Activated naive CD4-positive, alpha-beta T cell (primary cell): Measurements from ENCODE around the gene SYT15B.
"Not testable (repeated sequence)": the region's sequence is repeated elsewhere in the genome, so short reads cannot be mapped to it uniquely, and the experiment has no call there.

ENCODE experiments used
- DNase-seq, 4 experiments: peaks; one replicate each; lab custom pipeline; 2025; lab: John Stamatoyannopoulos, UW

The SYT15B gene

GRCh38 chr10:47763554-47764175, at the start of gene SYT15B:
SYT15B (minus strand) TSS chr10:47763592; CDS start chr10:47762640, 952 bp downstream.
- DNase-seq, result not testable (repeated sequence)

DNA sequence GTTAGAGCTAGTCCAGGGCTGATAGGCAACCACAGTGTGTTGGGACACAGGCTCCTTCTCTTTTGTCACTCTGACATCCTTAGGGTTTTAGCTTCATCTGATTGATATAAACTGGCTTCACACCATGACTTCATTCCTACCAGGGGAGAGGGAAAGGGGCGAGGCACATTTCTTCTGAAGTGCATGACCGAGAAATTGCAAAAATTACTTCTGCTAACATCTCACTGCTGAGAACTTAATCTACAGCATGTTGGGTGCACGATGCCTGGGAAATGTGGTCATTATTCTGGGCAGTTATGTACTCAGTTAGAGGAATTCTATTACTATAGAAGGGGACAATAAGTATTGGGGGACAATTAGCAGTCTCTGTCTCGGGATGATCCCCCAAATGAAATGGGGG, 16.2 kb upstream of the SYT15B start:
- DNase-seq, result not testable (repeated sequence)

DNA sequence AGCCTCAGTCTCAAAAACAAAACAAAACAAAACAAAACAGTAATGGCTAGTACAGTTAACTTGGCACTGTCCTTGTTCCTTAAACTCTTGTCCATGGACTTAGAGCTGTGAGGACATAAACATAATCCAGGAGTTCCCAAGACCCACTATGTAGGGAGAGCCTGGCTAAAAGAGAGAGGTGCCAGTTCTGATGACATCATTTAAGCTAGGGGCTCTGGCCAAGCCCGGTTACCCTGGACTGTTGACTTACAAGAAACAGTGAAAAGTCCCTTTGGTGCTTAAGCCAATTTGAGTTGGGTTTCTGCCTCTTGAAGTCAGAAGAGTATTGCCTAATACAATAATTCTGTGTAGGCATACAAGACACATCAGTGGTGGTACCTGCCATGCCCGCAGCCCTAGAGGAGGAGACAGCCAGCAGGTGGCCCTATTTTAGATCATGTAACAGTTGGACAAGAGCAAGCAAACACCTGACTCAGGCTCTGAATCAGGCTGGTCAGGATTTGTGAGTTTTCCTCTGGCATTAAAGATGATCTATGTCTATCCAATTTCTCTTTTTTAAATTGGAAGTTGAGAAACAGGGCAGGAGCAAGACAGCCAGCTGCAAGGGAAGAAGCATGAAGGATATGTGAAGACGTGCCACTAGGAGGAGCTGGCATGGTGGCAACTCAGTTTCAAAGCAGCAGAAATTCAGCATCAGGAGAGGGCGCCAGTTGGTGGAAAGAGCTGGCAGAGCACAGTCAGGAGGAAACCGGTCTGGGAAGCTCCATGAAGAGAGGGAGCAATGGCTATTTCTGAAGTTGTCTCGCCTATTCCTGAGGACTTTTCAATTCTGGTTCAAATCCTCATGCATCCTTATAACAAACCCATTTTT, 12.2 kb upstream of the SYT15B start:
- not testable (repeated sequence) for DNase-seq

DNA sequence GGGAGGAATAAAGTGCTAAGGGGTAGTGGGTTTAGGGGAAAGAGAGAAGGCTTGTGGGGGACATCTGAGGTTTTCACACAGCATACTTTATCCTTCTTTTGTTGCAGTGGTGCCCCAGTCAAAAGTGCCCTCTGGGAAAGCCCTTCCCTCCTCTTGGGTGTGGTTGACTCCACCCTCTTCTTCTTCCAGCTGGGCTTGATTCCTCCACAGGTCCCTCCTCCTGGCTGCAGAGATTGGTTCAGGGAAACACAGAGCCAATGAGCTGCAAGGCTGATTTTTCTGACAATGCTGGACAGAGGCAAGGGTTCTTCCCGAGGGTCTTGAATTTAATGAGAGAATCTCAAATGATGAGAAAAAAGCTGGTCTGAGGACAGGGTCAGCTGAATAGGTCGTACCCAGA, 7.4 kb upstream of the SYT15B start:
- not testable (repeated sequence) for DNase-seq

- not testable (repeated sequence) for DNase-seq
Observed at GRCh38 chr10:47768578-47769115, 5.3 kb upstream of the SYT15B start.

GRCh38 chr10:47768085-47768484, 4.7 kb upstream of the SYT15B start:
- DNase-seq, result not testable (repeated sequence)

- DNase-seq, result not testable (repeated sequence)
Observed at GRCh38 chr10:47767236-47767635, 3.8 kb upstream of the SYT15B start.

DNA sequence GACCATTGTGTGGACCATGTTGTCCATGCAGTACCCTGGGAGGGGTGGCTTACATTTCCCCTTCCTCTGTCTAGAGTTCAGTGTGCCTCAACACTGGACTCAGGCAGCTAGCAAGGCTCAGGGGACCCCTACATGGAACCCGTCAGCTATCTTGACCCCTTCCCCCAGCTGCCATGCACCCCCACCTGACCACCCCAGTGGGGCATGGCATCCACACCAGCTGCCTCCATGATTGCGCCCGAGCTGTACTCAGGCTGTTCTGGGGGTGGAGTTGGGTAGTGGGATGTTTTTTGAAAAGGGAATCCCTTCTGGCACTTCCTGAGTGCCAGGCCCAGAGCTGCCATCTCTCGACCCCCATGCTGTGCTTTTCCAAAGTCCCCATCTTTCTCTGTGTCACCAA, 1.8 kb upstream of the SYT15B start:
- not testable (repeated sequence) for DNase-seq

DNA sequence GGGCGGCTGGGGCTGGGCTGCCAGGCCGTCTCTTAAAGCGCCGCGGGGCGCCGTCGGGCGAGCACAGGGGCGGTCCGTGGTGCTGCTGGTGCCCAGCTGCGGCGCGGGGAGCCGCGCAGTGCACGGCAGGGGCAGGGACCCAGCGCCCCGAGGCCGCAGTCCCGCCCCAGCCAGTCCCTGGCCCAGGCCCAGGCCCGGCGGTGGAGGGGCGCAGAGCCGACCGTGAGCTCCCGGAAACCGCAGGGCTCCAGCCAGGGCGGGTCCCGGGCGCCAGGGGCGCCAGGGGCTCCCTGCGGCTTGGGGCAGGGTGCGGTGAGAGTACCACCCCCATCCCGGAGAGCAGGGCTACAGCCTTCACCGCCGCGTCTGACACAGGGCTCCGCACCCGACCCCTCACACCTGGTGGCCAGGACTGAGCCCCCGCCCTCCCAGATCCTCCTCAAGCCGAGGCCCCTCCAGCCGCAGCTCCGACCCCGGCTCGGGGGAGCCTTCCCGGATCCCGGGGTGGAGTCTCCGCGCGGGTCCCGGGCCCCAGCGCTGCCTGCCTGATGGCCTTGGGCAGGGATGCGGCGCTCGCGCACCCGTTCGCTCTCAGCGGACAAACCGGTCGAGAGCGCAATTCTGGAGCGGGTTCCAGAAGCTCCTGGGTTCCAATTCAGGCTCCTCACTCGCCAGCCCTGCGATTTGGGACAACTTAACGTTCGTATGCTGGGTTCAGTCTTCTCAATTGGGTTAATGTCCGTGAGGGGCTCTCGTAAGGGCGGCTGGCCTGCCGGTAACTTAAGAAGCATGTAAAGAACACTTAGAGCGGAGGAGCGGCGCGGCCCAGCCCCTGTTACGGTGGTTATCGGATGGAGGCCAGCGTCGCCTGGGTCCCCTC, 478 bp downstream of the SYT15B start:
- not testable (repeated sequence) for DNase-seq

DNA sequence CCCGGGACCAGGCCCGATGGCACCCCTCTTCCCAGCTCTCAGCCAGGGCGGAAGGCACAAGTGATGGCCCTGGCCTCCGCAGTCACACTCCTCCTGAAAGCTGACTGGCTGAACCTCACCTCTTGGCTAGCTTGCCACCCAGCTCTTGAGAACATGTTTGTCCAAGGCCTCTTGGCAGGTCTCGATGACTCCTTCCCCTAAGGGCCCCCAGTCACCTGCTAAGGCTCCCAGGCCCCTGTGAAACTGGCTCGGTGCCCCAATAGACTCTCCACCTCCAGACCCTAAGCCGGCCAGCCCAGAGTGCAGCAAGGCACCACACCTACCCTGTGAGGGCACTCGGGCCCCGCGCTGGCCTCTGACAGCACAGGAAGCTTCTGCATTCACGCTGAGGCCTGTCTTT, 4.5 kb downstream of the SYT15B start:
- DNase-seq, result not testable (repeated sequence)

DNA sequence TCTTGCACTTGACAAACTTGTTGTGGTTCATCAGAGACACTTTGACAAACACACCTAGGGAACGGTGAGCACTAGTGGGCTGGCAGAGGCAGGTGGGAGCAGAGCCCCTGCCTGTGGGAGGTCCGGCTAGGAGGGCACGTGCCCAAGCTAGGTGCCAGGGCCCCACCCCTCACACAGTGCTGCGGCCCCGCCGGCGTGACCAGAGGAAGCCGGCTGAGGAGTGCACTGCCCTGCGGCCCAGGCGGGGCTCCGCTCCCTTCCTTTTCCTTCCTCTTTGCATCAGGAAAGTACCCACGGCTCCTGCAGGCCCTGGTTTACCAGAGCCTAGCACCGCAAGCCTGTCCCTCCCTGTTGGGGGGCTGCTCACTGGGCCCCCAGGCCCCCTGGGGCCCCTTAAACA, 7.2 kb downstream of the SYT15B start:
- not testable (repeated sequence) for DNase-seq

DNA sequence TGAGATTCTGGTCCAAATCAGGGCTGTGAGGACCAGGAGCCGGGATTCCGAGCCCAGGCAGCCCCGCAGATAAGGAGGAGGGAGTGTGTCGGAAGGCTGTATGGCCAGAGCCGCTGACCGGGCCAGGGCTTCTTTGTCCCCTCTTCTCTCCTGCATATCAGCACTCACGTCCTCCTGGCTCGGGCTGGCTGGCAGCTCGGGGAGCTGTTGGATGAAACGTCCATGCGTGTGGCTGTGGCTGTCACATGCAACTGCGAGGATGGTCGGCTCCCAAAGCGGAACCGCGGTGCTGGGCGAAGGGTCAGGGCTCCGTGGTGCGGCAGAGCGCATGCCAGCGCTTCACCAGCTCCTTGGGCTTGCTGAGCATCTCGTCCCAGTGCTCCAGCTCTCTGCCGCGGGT, 9.5 kb downstream of the SYT15B start:
- DNase-seq, result not testable (repeated sequence)

GRCh38 chr10:47753176-47753575, 10.2 kb downstream of the SYT15B start:
- DNase-seq, result not testable (repeated sequence)

DNA sequence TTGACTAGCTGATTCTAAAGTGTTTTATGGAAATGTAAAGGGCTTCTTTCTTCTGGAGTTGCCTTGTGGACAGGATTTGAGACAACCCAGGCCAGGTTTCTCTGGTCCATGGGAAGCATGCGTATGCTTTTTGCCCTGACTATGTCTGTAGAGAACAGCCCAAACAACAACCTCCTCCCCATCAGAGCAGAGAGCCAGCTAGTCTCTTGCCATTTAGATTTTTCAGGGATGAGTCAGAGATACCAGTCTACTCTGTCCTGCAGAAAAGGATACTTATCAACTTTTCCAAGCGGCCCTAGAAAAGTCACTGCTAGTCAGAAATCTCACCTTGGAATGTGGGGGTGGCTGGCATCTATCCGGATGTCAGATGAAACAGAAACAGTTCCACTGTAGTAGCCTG, 11.6 kb downstream of the SYT15B start:
- not testable (repeated sequence) for DNase-seq

DNA sequence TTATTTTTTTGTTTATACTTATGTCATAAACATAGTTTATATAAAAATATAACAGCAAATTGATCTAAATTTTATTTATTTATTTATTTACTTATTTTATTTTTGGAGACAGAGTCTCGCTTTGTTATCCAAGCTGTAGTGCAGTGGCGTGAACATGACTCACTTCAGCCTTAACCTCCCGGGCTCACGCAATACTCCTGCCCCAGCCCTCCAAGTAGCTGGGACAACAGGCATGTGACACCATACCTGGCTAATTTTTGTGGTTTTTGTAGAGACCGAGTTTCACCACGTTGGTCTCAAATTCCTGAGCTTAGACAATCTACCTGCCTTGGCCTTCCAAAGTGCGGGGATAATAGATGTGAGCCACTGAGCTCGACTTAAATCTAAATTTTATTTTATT, 13.0 kb downstream of the SYT15B start:
- DNase-seq, result not testable (repeated sequence)

DNA sequence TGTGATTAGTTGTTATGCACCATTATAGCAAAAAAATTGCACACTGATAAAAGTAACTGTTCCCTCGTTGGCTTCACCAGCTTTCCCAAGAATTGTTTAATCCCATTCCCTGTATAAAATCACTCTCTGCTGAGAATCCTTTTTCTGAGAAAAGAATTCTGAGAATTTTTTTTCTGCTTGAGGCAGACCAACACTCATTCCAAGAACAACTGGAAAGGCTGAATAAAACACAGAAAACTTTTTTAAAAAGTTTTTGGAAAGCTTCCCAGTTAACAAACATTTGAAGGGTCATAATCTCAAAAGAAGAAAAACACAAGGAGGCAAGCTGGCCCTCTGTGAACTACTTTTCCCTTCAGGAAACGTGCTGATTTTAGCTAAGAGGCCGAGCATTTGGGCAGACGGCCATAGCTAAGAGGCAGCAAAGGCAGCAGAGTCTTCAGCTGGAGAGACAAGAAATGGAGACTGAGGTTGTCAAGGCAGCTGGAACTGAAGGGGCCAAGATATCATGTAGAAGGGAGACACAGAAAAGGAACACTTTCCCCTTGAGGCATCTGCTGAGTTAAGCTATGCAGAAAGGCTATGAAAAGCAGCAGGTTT, 16.5 kb downstream of the SYT15B start:
- DNase-seq, result not testable (repeated sequence)

- DNase-seq, result not testable (repeated sequence)
Observed at GRCh38 chr10:47744881-47745280, 18.5 kb downstream of the SYT15B start.

- not testable (repeated sequence) for DNase-seq
Observed at GRCh38 chr10:47743611-47744550, 19.5 kb downstream of the SYT15B start.

- DNase-seq, result not testable (repeated sequence)
Observed at GRCh38 chr10:47740868-47741267, 22.5 kb downstream of the SYT15B start.

- not testable (repeated sequence) for DNase-seq
Observed at GRCh38 chr10:47730911-47731310, 32.5 kb downstream of the SYT15B start.
